NB4 (cell line): ENCODE data around the gene HES1.

ENCODE experiments used
- DNase-seq: peaks from one replicate; pipeline ENCODE4 v3.0.0; 2010; ENCODE audit warnings: low read depth
- H3K4me3 ChIP-seq: one replicate; pipeline ENCODE4 v1.5.1; 2011; ENCODE audit warnings: mild to moderate bottlenecking, low read depth, low read length, moderate library complexity
- MYC ChIP-seq: IDR thresholded peaks from 2 replicates; pipeline ENCODE4 v1.6.1; 2011; ENCODE audit warnings: low read depth, low read length
- POLR2A ChIP-seq: IDR thresholded peaks from 2 replicates; pipeline ENCODE4 v1.6.1; 2011; ENCODE audit warnings: mild to moderate bottlenecking; ENCODE audit not compliant: insufficient read length; ENCODE audit errors: extremely low read depth
- TF ChIP-seq, protein P1 (sequence below): IDR thresholded peaks from 2 replicates; pipeline ENCODE4 v1.6.1; 2011; ENCODE audit warnings: low read depth, low read length
- TF ChIP-seq, protein P2 (sequence below): IDR thresholded peaks from one replicate; pipeline ENCODE4 v1.5.1; 2012; ENCODE audit warnings: low read depth, low read length

HES1 gene

DNA sequence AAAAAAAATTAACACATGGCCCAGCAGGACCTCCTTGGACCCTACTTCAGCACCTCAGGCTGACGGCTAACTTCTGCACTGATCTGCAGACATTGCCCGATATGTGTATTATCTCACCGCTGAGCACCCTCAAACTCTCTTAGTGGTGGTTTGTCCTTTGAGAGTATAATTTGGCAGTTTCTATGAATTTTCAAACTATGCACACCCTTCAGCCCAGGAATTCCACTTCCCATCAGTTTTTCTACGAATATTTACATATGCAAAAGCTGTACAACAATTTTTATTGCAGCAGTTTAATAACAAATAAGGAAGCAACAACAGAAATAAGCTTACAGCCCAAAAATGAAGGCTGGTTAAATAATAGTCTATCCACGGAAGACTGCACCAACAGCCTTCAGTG lies 44.6 kb downstream of the HES1 start:
- H3K4me3 ChIP-seq = no peak overlapping the region
- DNase-seq = no peak
- TF ChIP-seq POLR2A (no peak), MYC (no peak)
- TF ChIP-seq, protein P1, sequence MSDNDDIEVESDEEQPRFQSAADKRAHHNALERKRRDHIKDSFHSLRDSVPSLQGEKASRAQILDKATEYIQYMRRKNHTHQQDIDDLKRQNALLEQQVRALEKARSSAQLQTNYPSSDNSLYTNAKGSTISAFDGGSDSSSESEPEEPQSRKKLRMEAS = no peak
- TF ChIP-seq, protein P2, sequence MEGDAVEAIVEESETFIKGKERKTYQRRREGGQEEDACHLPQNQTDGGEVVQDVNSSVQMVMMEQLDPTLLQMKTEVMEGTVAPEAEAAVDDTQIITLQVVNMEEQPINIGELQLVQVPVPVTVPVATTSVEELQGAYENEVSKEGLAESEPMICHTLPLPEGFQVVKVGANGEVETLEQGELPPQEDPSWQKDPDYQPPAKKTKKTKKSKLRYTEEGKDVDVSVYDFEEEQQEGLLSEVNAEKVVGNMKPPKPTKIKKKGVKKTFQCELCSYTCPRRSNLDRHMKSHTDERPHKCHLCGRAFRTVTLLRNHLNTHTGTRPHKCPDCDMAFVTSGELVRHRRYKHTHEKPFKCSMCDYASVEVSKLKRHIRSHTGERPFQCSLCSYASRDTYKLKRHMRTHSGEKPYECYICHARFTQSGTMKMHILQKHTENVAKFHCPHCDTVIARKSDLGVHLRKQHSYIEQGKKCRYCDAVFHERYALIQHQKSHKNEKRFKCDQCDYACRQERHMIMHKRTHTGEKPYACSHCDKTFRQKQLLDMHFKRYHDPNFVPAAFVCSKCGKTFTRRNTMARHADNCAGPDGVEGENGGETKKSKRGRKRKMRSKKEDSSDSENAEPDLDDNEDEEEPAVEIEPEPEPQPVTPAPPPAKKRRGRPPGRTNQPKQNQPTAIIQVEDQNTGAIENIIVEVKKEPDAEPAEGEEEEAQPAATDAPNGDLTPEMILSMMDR = no peak

DNA sequence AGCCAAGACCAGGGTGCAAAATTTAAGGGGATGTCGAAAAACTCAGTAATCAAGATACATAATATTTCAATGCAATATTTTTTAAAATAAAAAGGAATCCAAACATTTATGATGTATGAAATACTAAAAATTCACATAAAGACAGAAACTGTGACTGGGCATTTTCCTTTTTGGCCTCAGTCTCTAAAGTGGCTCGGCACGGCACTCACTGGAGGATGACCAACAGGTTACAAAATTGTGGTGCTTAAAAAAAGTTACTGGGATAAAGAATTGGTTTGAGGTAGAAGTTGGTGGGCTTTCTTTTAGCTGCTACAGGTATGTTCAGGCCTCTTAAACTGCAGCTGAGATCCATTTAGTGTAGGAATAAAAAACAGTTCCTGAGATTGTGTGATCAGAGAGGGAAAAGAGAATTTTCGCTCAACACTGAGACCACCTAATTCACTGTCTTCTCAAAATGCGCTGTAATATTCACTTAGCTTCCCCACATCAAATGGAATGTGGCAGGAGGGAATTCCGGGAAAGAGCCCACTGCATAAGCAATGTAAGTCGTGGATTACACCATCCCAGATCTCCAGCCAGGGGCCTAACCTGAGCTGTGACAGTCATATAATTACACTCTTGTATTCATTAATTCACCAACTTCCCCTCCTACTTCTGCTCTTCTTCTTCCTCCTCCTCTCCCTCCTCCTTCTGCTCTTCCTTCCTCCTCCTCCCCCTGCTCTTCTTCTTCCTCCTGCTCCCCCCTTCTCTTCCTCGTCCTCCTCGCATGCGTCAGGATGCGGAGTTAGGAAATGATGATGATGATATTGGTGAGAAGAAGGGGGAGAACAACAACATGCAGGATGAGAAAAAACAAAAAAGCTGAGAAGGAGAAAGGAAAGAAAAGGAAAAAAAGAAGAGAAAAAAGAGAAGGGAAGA lies 45.9 kb downstream of the HES1 start:
- TF ChIP-seq POLR2A (no peak), MYC (no peak)
- TF ChIP-seq, protein P1 = no peak
- TF ChIP-seq, protein P2 = no peak
- DNase-seq = no peak
- H3K4me3 ChIP-seq = no peak overlapping the region

DNA sequence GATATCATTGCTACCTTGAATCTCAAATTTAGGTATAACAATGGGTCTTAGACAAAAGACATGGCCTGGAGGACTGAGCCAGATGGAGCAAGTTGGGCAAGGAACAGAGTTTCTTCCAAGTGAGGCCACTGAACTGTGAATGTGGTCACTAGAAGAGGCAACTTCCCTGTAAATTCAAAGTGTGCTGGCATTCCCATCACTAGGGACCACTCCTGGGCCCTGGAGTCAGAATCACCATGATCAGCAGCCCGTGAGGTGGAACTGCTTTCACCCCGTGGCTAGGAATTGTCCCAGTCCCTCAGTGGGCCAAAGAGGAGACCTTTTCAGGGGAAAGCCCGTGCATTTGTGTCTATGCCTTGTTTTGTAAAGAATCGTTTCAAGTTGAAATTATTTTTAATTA lies 47.3 kb downstream of the HES1 start:
- no peak for DNase-seq
- TF ChIP-seq, protein P2 = no peak
- TF ChIP-seq POLR2A (no peak), MYC (no peak)
- TF ChIP-seq, protein P1 = no peak
- no peak overlapping the region for H3K4me3 ChIP-seq

DNA sequence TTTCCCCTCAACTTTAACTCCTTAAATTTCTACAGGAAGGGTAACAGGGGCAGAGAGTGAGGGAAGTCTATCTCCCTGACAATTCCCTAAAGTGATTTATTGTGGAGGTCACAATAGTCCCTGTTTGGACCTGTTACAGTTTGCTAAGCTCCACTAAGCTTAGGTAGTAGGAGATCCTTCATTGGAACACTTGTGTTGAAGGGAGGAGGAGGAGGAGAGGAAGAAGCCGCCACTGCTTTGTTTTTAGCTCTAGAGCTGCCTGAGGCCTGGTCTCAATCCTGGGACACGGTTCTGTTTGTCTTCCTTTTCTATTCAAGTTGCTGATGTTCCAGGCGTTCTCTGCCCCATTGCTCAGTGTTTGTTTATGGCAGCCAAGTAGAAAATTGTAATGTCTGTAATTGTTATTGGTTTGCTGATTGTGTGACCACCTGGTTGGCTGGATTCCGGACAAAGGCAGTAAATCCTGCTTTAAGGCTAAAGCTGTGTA lies 48.4 kb downstream of the HES1 start:
- DNase-seq = no peak
- no peak for TF ChIP-seq POLR2A
- TF ChIP-seq, protein P2 = no peak
- TF ChIP-seq, protein P1 = no peak
- TF ChIP-seq MYC = no peak

DNA sequence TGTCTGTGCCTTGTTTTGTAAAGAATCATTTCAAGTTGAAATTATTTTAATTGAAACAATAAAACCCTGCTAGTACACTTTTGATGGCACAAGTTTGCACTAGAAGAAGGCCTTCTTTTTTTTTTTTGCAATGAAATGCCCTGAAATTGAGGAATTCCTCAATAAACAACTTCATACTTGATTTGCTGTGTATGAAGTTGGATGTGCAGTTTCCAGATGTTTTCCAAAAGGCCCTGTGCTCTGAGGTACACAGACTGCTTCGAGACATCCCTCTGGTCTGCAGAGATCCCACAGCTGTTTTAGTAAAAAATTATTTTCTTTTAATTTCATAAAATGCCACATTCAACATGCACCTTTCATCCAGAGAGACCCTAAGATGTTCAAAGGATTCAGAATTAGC lies 48.9 kb downstream of the HES1 start:
- TF ChIP-seq MYC (no peak), POLR2A (no peak)
- TF ChIP-seq, protein P2 = no peak
- TF ChIP-seq, protein P1 = no peak
- no peak for DNase-seq
- H3K4me3 ChIP-seq = no peak overlapping the region

More for the DNA sequence above, 48.4 kb downstream of the HES1 start:
- H3K4me3 ChIP-seq = no peak overlapping the region
